GM12878 (cell line): Measurements from ENCODE around the gene GTPBP4. TPM values are rescaled to one million over a fixed set of nuclear protein-coding genes. Genes with fewer than 3 reads are reported as not detected.

ENCODE experiments used
- BACH1 ChIP-seq: fragments of 450-650 bp; IDR thresholded peaks from 2 replicates; pipeline ENCODE4 v1.6.1; 2017; ENCODE audit warnings: mild to moderate bottlenecking, borderline replicate concordance
- CEBPB ChIP-seq, 2 experiments: fragments of 150-350 bp in 1 of 2; IDR thresholded peaks; 2 replicates each; pipeline ENCODE4 v1.6.1; 2012 to 2014; ENCODE audit warnings: low read depth in 2 of 2, low read length in 2 of 2, borderline replicate concordance in 1 of 2, inconsistent platforms in 1 of 2
- CHD2 ChIP-seq: IDR thresholded peaks from 2 replicates; pipeline ENCODE4 v1.6.1; 2011; ENCODE audit warnings: low read depth, low read length, improper control_type of control experiment, borderline replicate concordance
- DPF2 ChIP-seq: fragments of 450-650 bp; IDR thresholded peaks from 2 replicates; pipeline ENCODE4 v1.6.1; 2017; ENCODE audit warnings: mild to moderate bottlenecking
- E4F1 ChIP-seq: fragments of 450-650 bp; IDR thresholded peaks from 2 replicates; pipeline ENCODE4 v1.6.1; 2018; ENCODE audit warnings: borderline replicate concordance, mild to moderate bottlenecking; ENCODE audit not compliant: partially characterized antibody
- GABPA ChIP-seq: IDR thresholded peaks from 2 replicates; pipeline ENCODE4 v1.6.1; 2014; ENCODE audit warnings: antibody characterized with exemption, low read depth, mild to moderate bottlenecking, inconsistent platforms
- IKZF1 ChIP-seq: fragments of 450-650 bp; conservative IDR thresholded peaks from 2 replicates; pipeline ENCODE4 v1.6.1; 2017; ENCODE audit warnings: antibody characterized with exemption, mild to moderate bottlenecking
- MAX ChIP-seq: IDR thresholded peaks from 2 replicates; pipeline ENCODE4 v1.6.1; 2012; ENCODE audit warnings: low read depth, low read length, improper control_type of control experiment
- POLR2AphosphoS5 ChIP-seq: IDR thresholded peaks from 2 replicates; pipeline ENCODE4 v1.6.1; 2011; ENCODE audit warnings: mild to moderate bottlenecking, low read length, inconsistent platforms
- PRDM15 ChIP-seq: fragments of 450-650 bp; formaldehyde crosslinking; IDR thresholded peaks from 2 replicates; pipeline ENCODE4 v1.4.0; 2020; ENCODE audit warnings: mild to moderate bottlenecking, moderate library complexity
- SIN3A ChIP-seq: IDR thresholded peaks from 2 replicates; pipeline ENCODE4 v1.6.1; 2012; ENCODE audit warnings: low read depth, low read length, improper control_type of control experiment
- SKIL ChIP-seq: fragments of 450-650 bp; IDR thresholded peaks from 2 replicates; pipeline ENCODE4 v1.6.1; 2017; ENCODE audit warnings: mild to moderate bottlenecking, low read depth, inconsistent platforms; ENCODE audit not compliant: poor library complexity, severe bottlenecking
- SMAD1 ChIP-seq: fragments of 450-650 bp; IDR thresholded peaks from 2 replicates; pipeline ENCODE4 v1.6.1; 2018; ENCODE audit warnings: mild to moderate bottlenecking, low read depth; ENCODE audit not compliant: partially characterized antibody
- WRNIP1 ChIP-seq: IDR thresholded peaks from 2 replicates; pipeline ENCODE4 v1.6.1; 2011; ENCODE audit warnings: low read depth, low read length, improper control_type of control experiment, borderline replicate concordance
- ZNF687 ChIP-seq: fragments of 450-650 bp; IDR thresholded peaks from 2 replicates; pipeline ENCODE4 v1.6.1; 2017; ENCODE audit warnings: mild to moderate bottlenecking, moderate library complexity
- ZZZ3 ChIP-seq: IDR thresholded peaks from 2 replicates; pipeline ENCODE4 v1.6.1; 2011; ENCODE audit warnings: low read depth; ENCODE audit not compliant: control insufficient read depth, insufficient read length
- polyA plus RNA-seq, 11 experiments: library from polyadenylated mRNA; depleted of rRNA in 4 of 11; unstranded in 6 of 11; stranded (reverse) in 5 of 11; fragments of >200 nt; fragmentation: Nextera tagmentation in 4 of 11; fragmentation: Illumina TruSeq in 1 of 11; extraction: Ambion mirVana in 4 of 11; extraction: Trizol in 1 of 11; gene quantifications; 1 replicate in 1 of 11; 2 replicates in 10 of 11; pipeline versions ENCODE4 v1.2.1 to v1.2.3, GENCODE V29; 2011 to 2016; ENCODE audit warnings: inconsistent platforms in 2 of 11, missing spikeins in 2 of 11, low read depth in 1 of 11
- total RNA-seq, 4 experiments: library from RNA; depleted of rRNA in 3 of 4; stranded (reverse); fragments of >200 nt in 3 of 4; fragmentation: Illumina TruSeq in 1 of 4; extraction: Trizol in 1 of 4; gene quantifications; 2 replicates each; pipeline versions ENCODE4 v1.2.1 to v1.2.3, GENCODE V29; 2013 to 2021

GTPBP4 gene
- total and polyA plus RNA-seq, 10 of the 15 experiments (the other 5 are each of a cell fraction or from before 2014, with no cell fraction given) = 58.5 to 118 (median 71.4) TPM

GRCh38 chr10:1056326-1057105, 68.3 kb downstream of the GTPBP4 start, which contains the start of gene WDR37 (continued):
- TF ChIP-seq SKIL (no peak), CEBPB (IDR thresholded peaks at IDR 0.05; ENCODE audit: borderline replicate concordance in 1 of 2, low read depth in 2 of 2, low read length in 2 of 2) (no peak), CHD2 (no peak), WRNIP1 (no peak), SMAD1 (no peak), GABPA (peak; percentile 97), E4F1 (peak; percentile 58), DPF2 (peak; percentile 79), IKZF1 (peak; percentile 78), POLR2AphosphoS5 (peak; percentile 66), PRDM15 (CRISPR knock-in tag) (no peak), ZZZ3 (no peak), ZNF687 (no peak; the same call in 1 of the 2 replicates), SIN3A (no peak), BACH1 (peak; percentile 57), MAX (no peak; the same call in 1 of the 2 replicates)
